ENCODE results near the gene IGF2BP2.

Gene IGF2BP2

DNA sequence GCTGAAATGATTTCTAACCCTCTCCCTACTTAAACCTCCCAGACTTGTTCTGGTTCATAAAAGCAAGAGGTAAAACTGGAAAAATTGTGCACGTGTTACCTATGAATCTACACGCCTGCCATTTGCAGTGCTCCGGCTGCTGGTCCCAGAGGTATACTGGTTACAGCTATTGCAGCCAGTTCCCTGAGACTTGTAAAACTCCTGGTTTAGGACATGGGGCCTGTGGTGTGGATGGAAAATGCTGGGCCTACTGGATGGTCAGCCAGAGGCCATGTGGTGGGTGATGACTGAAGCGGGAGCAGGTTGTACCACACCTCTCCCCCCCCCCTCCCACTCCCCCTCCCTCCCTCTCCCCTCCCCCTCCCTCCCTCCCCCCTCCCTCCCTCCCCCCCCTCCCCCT is 193.7 kb downstream of the IGF2BP2 start:
- DNase-seq, result no peak

DNA sequence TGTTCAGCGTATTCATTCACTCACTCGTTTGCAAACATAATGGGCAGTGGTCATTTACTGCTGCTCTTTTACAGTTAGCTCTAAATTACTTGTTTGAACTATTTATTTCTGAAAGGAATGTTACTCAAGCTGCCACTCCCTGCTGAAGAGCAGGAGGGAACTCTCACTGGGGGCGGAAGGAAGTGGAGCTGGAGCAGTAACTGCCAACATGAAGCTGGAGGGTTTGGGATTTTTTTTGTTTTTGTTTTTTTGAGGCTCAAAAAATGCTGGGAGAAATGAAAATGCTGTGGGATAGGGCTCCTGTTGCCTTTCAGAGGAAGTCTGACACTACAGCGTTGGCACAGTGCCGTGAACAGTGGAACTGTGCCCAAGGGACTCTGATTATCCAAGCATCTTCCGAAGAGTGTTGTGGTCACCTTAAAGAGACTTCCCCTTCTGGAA is 194.6 kb downstream of the IGF2BP2 start:
- DNase-seq, result no peak

GRCh38 chr3:185629554-185630181 is 195.2 kb downstream of the IGF2BP2 start:
- DNase-seq, result no peak

GRCh38 chr3:185625784-185626183 is 199.1 kb downstream of the IGF2BP2 start:
- DNase-seq, result no peak

DNA sequence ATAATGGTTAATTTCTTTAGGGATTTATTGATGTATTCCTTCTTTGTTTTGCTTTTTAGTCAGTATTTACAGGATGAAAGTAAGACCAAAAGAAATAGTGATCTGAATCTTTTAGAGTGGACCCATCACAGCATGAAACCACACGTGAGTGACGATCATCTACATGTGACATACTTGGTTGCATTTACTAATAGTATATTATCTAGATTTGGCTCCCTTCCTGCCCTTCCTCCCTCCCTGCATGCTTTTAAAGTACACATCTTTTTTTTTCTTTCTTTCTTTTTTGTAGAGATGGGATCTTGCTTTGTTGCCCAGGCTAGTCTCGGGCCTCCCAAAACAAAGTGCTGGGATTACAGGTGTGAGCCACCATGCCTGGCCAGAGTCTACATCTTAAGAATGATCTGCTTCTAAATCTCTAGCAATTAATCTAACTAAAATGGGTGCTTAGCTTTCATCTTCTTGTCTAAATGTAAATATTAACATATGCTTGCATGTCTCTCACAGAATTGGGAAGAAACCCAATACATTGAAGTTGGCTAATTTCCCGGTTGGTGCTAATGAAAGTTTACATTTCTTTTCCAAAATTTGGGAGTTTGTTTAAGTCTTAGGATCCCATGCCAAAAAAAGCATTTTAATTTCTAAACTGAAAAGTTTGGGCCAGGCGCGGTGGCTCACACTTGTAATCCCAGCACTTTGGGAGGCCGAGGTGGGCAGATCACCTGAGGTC is 200.7 kb downstream of the IGF2BP2 start:
- DNase-seq, result no peak

- DNase-seq, result no peak
Measured at GRCh38 chr3:185613016-185613415, 211.8 kb downstream of the IGF2BP2 start.

DNA sequence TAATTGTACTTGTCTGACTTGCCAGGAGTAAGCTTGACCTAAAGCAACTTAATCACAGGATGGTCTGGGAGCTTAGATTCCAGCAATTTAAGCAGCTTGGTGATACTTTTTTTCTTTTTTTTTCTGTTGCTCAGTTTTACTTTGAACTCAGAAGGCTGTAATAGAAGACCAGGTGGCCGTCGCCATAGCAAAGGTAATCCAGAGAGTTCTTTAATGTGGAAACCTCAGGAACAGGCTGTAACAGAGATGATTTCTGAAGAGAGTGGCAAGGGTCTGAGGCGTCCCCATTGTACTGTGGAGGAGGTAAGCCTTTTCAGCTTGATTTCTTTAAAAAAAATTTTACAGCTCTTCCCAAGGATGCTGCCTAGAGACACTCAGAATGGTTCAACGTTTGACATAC is 218.6 kb downstream of the IGF2BP2 start:
- DNase-seq, result no peak

- no peak for DNase-seq
Measured at GRCh38 chr3:185605566-185605965, 219.3 kb downstream of the IGF2BP2 start.

DNA sequence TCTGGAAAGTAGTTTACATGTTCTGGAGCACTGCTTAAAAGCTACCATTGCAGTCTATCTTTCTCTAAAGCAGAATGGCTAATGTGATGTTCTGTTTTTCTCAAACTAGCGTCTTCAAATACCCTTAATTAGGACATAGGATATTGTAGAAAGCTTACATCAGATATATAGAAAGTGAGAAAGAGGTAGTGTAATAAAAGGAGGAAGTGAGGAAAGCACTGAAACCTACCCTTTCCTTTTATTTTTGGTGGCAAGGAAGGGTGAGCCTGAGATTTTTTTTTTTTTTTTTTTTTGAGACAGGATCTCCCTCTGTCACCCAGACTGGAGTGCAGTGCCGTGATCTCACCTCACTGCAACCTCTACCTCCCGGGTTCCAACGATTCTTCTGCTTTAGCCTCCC is 229.3 kb downstream of the IGF2BP2 start:
- no peak for DNase-seq

DNA sequence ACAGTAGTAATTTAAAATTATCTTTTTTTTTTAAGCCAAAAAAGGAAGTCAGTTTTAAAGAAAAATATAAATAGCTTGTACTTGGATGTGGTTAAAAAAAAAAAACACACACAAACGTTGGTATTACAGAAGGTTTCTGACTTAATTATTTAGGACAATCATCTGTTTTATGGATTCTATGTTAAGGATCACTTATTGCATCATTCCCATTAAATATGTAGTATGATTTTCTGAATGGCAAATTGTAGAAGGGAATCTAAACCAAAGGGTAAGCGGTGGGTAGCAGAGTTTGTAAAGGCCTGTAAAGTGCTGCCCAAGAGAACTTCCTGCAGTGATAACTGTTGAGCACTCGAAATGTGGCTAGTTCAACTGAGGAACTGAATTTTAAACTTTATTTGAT is 230.8 kb downstream of the IGF2BP2 start:
- no peak for DNase-seq

Measured in activated CD4-positive, alpha-beta T cell treated with anti-CD3 and anti-CD28 coated beads, Interleukin-2, amount 50 U/mL, for 1 hour (primary cell).